Measurements from ENCODE around the gene DCTN5.
A peak's percentile ranks its signal among the peaks of the same experiment; 100 is the strongest.

The DCTN5 gene

GRCh38 chr16:23663918-23664317 lies 22.7 kb downstream of the DCTN5 start:
- DNase-seq (ENCODE audit: low read depth), result no peak

- DNase-seq (ENCODE audit: low read depth), result no peak
Measured at GRCh38 chr16:23666571-23667354, 25.5 kb downstream of the DCTN5 start.

GRCh38 chr16:23667355-23667659 lies 26.0 kb downstream of the DCTN5 start:
- DNase-seq (ENCODE audit: low read depth), result no peak

GRCh38 chr16:23668225-23668624 lies 27.0 kb downstream of the DCTN5 start:
- DNase-seq (ENCODE audit: low read depth), result no peak

GRCh38 chr16:23668873-23669272 lies 27.6 kb downstream of the DCTN5 start:
- no peak for DNase-seq (ENCODE audit: low read depth)

GRCh38 chr16:23670137-23670776 lies 29.0 kb downstream of the DCTN5 start:
- DNase-seq (ENCODE audit: low read depth), result no peak

- no peak for DNase-seq (ENCODE audit: low read depth)
Measured at GRCh38 chr16:23673971-23674614, 32.8 kb downstream of the DCTN5 start.

GRCh38 chr16:23676924-23677480 lies 35.7 kb downstream of the DCTN5 start:
- no peak for DNase-seq (ENCODE audit: low read depth)

- DNase-seq (ENCODE audit: low read depth), result peak; percentile 54
Measured at GRCh38 chr16:23678430-23679273, 37.4 kb downstream of the DCTN5 start, which contains the start of gene PLK1. TSS of gene PLK1 (plus strand) at chr16:23678889. CDS start at chr16:23678933, 44 bp downstream.

GRCh38 chr16:23679274-23679985 lies 38.2 kb downstream of the DCTN5 start:
- DNase-seq (ENCODE audit: low read depth), result no peak

- no peak for DNase-seq (ENCODE audit: low read depth)
Measured at GRCh38 chr16:23679986-23680336, 38.7 kb downstream of the DCTN5 start.

GRCh38 chr16:23682181-23682580 lies 40.9 kb downstream of the DCTN5 start:
- no peak for DNase-seq (ENCODE audit: low read depth)

GRCh38 chr16:23683487-23683886 lies 42.2 kb downstream of the DCTN5 start:
- DNase-seq (ENCODE audit: low read depth), result no peak

GRCh38 chr16:23687034-23687808 lies 46.0 kb downstream of the DCTN5 start:
- DNase-seq (ENCODE audit: low read depth), result no peak

- DNase-seq (ENCODE audit: low read depth), result no peak
Measured at GRCh38 chr16:23689442-23690187, 48.3 kb downstream of the DCTN5 start.

- no peak for DNase-seq (ENCODE audit: low read depth)
Measured at GRCh38 chr16:23690771-23691482, 49.7 kb downstream of the DCTN5 start.

- DNase-seq (ENCODE audit: low read depth), result no peak
Measured at GRCh38 chr16:23691483-23692189, 50.4 kb downstream of the DCTN5 start.

- DNase-seq (ENCODE audit: low read depth), result no peak
Measured at GRCh38 chr16:23692190-23692837, 51.0 kb downstream of the DCTN5 start.
